Calu3 (cell line): Measurements from ENCODE around the gene PLEKHG1. TPM values are rescaled to one million over a fixed set of nuclear protein-coding genes. Genes with fewer than 3 reads are reported as not detected.

Experiments used
- BruUV-seq: library from RNA; stranded (reverse); fragments of 400-500 nt; replicated peaks from 2 replicates; lab custom pipeline; 2021; lab: Mats Ljungman, UMichigan
- CTCF ChIA-PET: fragments of 300-600 bp; sonication (Branson Sonifier 250); formaldehyde crosslinking; loops from one replicate; lab custom pipeline; 2022; ENCODE audit warnings: antibody characterized with exemption; lab: Charles Lee
- DNase-seq: peaks from one replicate; pipeline ENCODE4 v3.0.0; 2022
- H3K27ac Mint-ChIP-seq: one replicate; pipeline ENCODE4 v1.8.0; 2022; ENCODE audit warnings: mixed read lengths; ENCODE audit not compliant: unreplicated experiment
- H3K27me3 Mint-ChIP-seq: one replicate; pipeline ENCODE4 v1.8.0; 2022; ENCODE audit warnings: mixed read lengths; ENCODE audit not compliant: unreplicated experiment
- H3K36me3 Mint-ChIP-seq: one replicate; pipeline ENCODE4 v1.8.0; 2022; ENCODE audit warnings: mild to moderate bottlenecking, moderate library complexity, mixed read lengths; ENCODE audit not compliant: insufficient read depth, unreplicated experiment
- H3K4me1 Mint-ChIP-seq: one replicate; pipeline ENCODE4 v1.8.0; 2022; ENCODE audit warnings: mild to moderate bottlenecking, low read depth, mixed read lengths; ENCODE audit not compliant: unreplicated experiment
- H3K4me3 Mint-ChIP-seq: one replicate; pipeline ENCODE4 v1.8.0; 2022; ENCODE audit warnings: mild to moderate bottlenecking, low read depth, moderate library complexity, mixed read lengths; ENCODE audit not compliant: unreplicated experiment
- H3K9me3 Mint-ChIP-seq: one replicate; pipeline ENCODE4 v1.8.0; 2022; ENCODE audit warnings: low read depth, mixed read lengths; ENCODE audit not compliant: unreplicated experiment
- intact Hi-C: fragments of 100-400 bp; cut with micrococcal nuclease; formaldehyde crosslinking; loops from one replicate; pipeline ENCODE4 v1.10.0; 2022; ENCODE audit not compliant: unreplicated experiment
- total RNA-seq: library from RNA; stranded (reverse); gene quantifications from 2 replicates; pipeline ENCODE4 v1.2.3, GENCODE V29; 2022
- TF ChIP-seq, protein P1 (sequence below): fragments of 200-600 bp; IDR thresholded peaks from one replicate; pipeline ENCODE4 v1.8.0; 2022; ENCODE audit warnings: antibody characterized with exemption; ENCODE audit not compliant: unreplicated experiment

Gene PLEKHG1
- total RNA-seq, 1 experiment from 2014 or later = 16.9 TPM

DNA sequence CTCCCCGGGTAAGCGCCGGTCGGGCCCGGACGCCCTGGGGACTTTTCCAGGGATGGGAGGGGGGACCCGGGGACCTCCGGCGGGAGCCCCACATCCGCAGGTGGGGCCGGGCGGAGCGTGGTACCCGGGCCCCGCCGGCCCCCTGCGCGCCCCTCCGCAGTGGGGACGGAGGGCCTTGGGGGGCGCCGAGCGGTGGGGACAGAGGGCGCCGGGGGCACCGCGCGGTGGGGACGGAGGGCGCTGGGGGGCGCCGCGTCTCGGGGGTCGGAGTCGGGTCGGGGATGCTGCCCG is 270 bp downstream of the PLEKHG1 start:
- Mint-ChIP-seq H3K9me3 (no peaks in the 10 kb centered on the region), H3K36me3 (peaks cover 16% of the 10 kb centered on the region), H3K27ac (no peak overlapping the region), H3K4me1 (no peaks in the 10 kb centered on the region), H3K4me3 (peak overlapping the region; percentile 59), H3K27me3 (no peaks in the 10 kb centered on the region)
- CTCF ChIA-PET = interaction anchor here (0.5 to 1.9 kb wide), 5 partner anchors 12 to 206 kb away, joined by 3 to 17 read pairs (median 3); no protein-coding TSS in a partner anchor
- DNase-seq = no peak
- TF ChIP-seq, protein P1, sequence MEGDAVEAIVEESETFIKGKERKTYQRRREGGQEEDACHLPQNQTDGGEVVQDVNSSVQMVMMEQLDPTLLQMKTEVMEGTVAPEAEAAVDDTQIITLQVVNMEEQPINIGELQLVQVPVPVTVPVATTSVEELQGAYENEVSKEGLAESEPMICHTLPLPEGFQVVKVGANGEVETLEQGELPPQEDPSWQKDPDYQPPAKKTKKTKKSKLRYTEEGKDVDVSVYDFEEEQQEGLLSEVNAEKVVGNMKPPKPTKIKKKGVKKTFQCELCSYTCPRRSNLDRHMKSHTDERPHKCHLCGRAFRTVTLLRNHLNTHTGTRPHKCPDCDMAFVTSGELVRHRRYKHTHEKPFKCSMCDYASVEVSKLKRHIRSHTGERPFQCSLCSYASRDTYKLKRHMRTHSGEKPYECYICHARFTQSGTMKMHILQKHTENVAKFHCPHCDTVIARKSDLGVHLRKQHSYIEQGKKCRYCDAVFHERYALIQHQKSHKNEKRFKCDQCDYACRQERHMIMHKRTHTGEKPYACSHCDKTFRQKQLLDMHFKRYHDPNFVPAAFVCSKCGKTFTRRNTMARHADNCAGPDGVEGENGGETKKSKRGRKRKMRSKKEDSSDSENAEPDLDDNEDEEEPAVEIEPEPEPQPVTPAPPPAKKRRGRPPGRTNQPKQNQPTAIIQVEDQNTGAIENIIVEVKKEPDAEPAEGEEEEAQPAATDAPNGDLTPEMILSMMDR = no peak
- intact Hi-C loops = loop anchor here (2.0 to 5.0 kb wide), 3 partner anchors 109 to 212 kb away; no protein-coding TSS in a partner anchor
- BruUV-seq = no TSS peak

DNA sequence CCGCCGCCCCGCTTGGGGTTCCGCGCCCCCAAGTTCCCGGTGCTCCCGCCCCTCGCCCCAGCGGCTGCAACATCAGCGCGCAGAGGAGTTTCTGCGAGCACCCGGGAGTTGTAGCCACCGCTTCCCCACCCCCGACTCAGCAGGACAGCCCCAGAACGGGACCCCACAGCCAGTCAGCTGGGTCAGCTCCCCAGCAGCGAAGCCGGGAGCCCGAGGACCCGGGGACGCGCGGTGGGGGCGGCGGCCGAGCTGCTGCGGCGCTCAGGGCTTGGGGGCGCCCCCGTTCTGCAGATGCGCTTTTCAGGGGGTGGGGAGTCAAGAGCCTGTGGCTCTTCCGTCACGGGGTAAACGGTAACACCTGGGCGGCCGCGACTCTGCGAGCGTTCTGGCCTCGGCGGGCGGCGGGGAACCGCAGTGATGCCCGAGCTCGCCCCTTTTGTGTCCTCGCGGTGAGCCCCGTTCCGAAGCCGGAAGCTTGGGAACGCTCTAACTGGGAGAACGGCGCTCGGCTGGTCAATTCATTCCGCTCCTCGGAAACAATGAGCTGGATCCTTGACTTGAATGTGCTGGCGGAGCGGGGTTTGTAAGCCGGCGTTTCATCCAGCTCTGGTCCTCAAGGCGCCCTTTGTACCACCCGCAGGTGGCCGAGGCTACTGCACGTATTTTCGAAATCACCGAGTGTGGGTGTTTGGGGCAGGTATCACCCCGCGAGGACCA is 774 bp downstream of the PLEKHG1 start:
- BruUV-seq = no TSS peak
- H3K9me3 Mint-ChIP-seq = no peaks in the 10 kb centered on the region
- intact Hi-C loops = loop anchor here (2.0 to 5.0 kb wide), 3 partner anchors 110 to 212 kb away; no protein-coding TSS in a partner anchor
- H3K27me3 Mint-ChIP-seq = no peaks in the 10 kb centered on the region
- peak; percentile 77 for DNase-seq
- no peaks in the 10 kb centered on the region for H3K4me1 Mint-ChIP-seq
- H3K27ac Mint-ChIP-seq = peak overlapping the region; percentile 77
- TF ChIP-seq, protein P1 = peak; percentile 23
- peaks cover 16% of the 10 kb centered on the region for H3K36me3 Mint-ChIP-seq
- H3K4me3 Mint-ChIP-seq = peak overlapping the region; percentile 82
- CTCF ChIA-PET = interaction anchor here (0.5 to 1.9 kb wide), 12 partner anchors 10 to 251 kb away, joined by 3 to 17 read pairs (median 3); no protein-coding TSS in a partner anchor

DNA sequence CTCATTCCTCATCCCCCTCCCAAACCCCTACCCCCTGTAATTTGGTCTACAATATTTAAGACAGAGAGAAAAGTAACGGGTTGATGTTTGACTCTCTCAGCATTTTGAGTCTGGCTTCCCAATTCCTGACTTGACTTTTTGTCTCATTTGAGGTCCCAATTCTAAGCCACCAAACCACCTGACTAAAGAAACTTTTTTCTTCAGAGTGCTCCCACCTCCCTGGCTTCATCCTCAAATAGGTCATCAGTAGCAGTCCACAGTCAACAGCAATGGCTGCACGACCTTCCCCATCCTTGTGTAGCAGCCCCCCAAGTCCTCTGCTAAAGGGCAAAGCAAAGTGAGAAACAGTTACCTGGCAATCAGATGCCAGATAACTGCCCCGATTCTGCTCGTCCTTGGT is 1.8 kb downstream of the PLEKHG1 start:
- intact Hi-C loops = loop anchor here (2.0 to 5.0 kb wide), 3 partner anchors 111 to 211 kb away; no protein-coding TSS in a partner anchor
- CTCF ChIA-PET = no interaction called here
- H3K27me3 Mint-ChIP-seq = no peaks in the 10 kb centered on the region

DNA sequence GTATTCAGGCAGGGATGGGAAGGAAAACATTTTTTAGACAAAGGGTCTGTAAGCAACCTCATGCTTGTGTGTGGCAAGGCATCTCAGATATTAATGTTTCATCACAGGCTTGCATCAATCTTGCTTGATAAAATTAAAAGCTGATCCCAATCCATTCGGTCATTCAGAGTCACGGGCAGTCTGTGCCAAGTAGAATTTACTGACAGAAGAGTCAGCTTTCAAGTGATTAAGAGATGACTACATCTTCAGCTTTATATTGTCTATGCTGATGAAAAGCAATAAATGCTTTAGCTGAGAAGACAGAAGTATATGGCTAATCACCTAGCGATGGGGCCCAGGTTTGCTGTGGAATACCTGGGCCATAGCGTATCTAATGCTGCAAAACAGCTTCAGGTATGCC is 3.5 kb downstream of the PLEKHG1 start:
- BruUV-seq = no TSS peak
- CTCF ChIA-PET = no interaction called here
- no peaks in the 10 kb centered on the region for H3K27me3 Mint-ChIP-seq
- TF ChIP-seq, protein P1 = no peak
- H3K4me1 Mint-ChIP-seq = no peaks in the 10 kb centered on the region
- no peak overlapping the region for H3K4me3 Mint-ChIP-seq
- DNase-seq = no peak
- H3K27ac Mint-ChIP-seq = no peak overlapping the region
- H3K36me3 Mint-ChIP-seq = peaks cover 22% of the 10 kb centered on the region
- no peaks in the 10 kb centered on the region for H3K9me3 Mint-ChIP-seq
- intact Hi-C loops = loop anchor here (5.0 kb wide), 1 partner anchor 209 kb away; no protein-coding TSS in a partner anchor

More for the DNA sequence above, 1.8 kb downstream of the PLEKHG1 start:
- Mint-ChIP-seq H3K4me3 (peak overlapping the region; percentile 82), H3K9me3 (no peaks in the 10 kb centered on the region), H3K36me3 (peaks cover 16% of the 10 kb centered on the region), H3K27ac (no peak overlapping the region), H3K4me1 (no peaks in the 10 kb centered on the region)
- TSS peak; percentile 24 for BruUV-seq
- TF ChIP-seq, protein P1 = no peak
- no peak for DNase-seq
